ENCODE data around the gene UNC5B.

DNA sequence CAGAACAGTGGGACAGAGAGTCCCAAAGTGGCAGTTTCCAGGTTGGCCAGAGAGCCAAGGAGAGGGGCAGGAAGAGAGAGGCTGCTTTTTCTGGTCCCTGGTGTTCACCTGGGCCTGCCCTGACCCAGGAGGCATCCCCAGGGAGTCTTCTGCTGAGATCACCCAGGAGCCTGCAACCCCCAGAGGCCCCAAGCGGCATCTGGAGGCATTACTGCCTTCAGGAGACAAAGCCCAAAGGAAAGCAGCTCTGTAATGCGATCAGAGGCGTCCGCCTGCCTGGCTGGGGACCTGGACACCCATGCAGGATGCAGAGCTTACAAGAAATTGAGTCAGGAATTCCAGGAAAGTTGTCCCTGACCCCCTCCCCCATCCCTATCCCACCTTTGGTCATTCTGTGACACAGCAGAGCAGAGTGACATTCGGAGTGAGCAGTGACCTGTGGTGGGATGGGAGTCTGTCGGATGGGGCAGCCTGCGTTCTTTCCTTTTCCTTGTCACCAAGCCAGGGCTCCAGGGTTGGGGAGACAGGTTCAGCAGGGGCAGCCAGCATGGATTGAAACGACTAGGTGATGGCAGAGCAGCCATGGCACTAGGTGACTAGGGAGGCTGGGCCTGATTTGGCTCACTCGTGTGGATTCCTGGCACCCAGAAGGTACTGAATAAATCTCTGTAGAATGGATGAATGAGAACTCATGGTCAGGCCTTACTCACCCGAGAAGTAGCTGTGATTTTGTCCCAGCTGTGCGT, 10.4 kb downstream of the UNC5B start:
- TF ChIP-seq, protein P1, sequence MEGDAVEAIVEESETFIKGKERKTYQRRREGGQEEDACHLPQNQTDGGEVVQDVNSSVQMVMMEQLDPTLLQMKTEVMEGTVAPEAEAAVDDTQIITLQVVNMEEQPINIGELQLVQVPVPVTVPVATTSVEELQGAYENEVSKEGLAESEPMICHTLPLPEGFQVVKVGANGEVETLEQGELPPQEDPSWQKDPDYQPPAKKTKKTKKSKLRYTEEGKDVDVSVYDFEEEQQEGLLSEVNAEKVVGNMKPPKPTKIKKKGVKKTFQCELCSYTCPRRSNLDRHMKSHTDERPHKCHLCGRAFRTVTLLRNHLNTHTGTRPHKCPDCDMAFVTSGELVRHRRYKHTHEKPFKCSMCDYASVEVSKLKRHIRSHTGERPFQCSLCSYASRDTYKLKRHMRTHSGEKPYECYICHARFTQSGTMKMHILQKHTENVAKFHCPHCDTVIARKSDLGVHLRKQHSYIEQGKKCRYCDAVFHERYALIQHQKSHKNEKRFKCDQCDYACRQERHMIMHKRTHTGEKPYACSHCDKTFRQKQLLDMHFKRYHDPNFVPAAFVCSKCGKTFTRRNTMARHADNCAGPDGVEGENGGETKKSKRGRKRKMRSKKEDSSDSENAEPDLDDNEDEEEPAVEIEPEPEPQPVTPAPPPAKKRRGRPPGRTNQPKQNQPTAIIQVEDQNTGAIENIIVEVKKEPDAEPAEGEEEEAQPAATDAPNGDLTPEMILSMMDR (IDR thresholded peaks at IDR 0.05), result no peak
- no peak for TF ChIP-seq POLR2A (IDR thresholded peaks at IDR 0.05)
